Measurements from ENCODE around the gene BAIAP3.
A peak's percentile ranks its signal among the peaks of the same experiment; 100 is the strongest.

Gene BAIAP3

GRCh38 chr16:1338855-1339675, 5.6 kb downstream of the BAIAP3 start:
- H3K27me3 Mint-ChIP-seq: peaks cover 57% of the 10 kb centered on the region
- H3K9me3 Mint-ChIP-seq: no peaks in the 10 kb centered on the region
- peaks cover 23% of the 10 kb centered on the region for H3K4me1 Mint-ChIP-seq
- no peak overlapping the region for H3K27ac Mint-ChIP-seq
- CTCF ChIA-PET: interaction anchor here (1.7 kb wide), 1 partner anchor 7 kb away, joined by 4 read pairs; no protein-coding TSS in a partner anchor
- no peak for DNase-seq
- no peak overlapping the region for H3K4me3 Mint-ChIP-seq
- H3K36me3 Mint-ChIP-seq: no peaks in the 10 kb centered on the region

DNA sequence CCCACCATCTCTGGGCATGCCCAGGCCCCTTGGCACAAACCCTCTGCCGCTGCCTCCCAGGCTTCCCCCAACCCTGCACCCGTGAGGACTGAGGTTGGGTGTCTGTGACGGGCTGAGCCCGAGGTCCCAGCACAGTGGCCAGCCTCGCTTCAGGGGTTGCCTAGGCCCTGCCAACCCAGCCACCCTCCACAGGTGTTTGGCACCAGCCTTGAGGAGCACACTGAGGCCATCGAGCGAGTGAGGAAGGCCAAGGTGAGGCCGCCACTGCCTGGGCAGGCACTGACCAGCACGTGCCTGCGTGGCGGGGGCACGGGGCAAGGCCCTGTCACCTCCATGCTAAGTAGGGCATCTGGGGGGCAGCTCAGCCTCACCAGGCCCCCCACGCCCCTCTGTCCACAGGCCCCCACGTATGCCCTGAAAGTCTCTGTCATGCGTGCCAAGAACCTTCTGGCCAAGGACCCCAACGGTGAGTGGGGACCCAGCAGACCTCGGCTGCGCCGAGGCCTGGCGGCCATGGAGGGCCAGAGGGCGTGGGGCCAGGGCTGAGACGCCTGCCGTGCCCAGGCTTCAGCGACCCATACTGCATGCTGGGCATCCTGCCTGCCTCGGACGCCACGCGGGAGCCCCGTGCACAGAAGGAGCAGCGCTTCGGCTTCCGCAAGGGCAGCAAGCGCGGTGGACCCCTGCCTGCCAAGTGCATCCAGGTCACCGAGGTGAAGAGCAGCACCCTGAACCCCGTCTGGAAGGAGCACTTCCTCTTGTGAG, 7.5 kb downstream of the BAIAP3 start:
- H3K27ac Mint-ChIP-seq: no peak overlapping the region
- no peak for DNase-seq
- peaks cover 21% of the 10 kb centered on the region for H3K4me1 Mint-ChIP-seq
- peaks cover 38% of the 10 kb centered on the region for H3K27me3 Mint-ChIP-seq
- CTCF ChIA-PET: no interaction called here
- no peaks in the 10 kb centered on the region for H3K36me3 Mint-ChIP-seq
- no peak overlapping the region for H3K4me3 Mint-ChIP-seq
- H3K9me3 Mint-ChIP-seq: no peaks in the 10 kb centered on the region

DNA sequence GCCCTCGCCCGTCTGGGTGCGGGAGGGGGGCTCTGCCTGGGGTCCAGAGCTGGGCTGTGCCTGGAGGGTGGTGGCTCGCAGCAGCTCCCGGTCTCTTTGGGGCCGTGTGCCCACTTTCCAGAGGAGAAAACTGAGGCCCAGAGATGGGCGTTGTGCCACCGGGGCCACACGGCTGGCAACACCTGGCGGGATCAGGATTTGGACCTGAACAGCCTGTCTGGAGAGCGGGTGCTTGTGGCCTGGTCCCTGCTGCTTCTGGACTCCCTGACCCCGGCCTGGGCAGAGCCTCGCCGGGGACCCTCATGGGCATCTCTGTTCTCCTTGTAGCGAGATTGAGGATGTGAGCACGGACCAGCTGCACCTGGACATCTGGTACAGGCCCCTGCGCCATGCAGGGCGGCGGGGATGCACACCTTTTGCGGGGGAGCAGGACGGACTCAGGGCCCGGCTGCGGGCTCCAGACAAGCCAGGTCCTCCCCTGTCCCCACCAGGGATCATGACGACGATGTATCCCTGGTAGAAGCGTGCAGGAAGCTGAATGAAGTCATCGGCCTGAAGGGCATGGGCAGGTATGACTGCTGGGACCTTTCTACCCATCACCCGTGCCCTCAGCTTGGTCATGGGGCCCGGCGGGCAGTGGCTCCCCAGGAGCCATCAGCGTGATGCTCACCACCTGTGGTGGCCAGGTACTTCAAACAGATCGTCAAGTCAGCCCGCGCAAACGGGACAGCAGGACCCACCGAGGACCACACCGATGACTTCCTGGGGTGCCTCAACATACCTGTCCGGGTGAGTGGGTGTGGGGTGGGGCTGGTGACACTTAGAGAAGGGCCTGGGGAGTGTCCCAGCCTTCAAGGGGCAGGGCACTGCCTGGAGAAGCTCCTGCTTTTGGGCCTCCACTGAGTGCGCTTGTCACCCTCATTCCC, 8.3 kb downstream of the BAIAP3 start:
- Mint-ChIP-seq H3K36me3 (no peaks in the 10 kb centered on the region), H3K27ac (no peak overlapping the region), H3K4me1 (peaks cover 21% of the 10 kb centered on the region), H3K4me3 (peak overlapping the region; percentile 68), H3K9me3 (no peaks in the 10 kb centered on the region), H3K27me3 (peaks cover 30% of the 10 kb centered on the region)
- no peak for DNase-seq
- CTCF ChIA-PET: interaction anchor here (1.3 kb wide), 1 partner anchor 41 kb away, joined by 5 read pairs; no protein-coding TSS in a partner anchor

- CTCF ChIA-PET: interaction anchor here (1.0 to 1.3 kb wide), 3 partner anchors 12 to 42 kb away, joined by 3 to 5 read pairs (median 3); no protein-coding TSS in a partner anchor
- DNase-seq: peak; percentile 98
- peak overlapping the region; percentile 11 for H3K27ac Mint-ChIP-seq
- no peaks in the 10 kb centered on the region for H3K36me3 Mint-ChIP-seq
- peaks cover 21% of the 10 kb centered on the region for H3K4me1 Mint-ChIP-seq
- peak overlapping the region; percentile 68 for H3K4me3 Mint-ChIP-seq
- H3K27me3 Mint-ChIP-seq: peaks cover 20% of the 10 kb centered on the region
- H3K9me3 Mint-ChIP-seq: no peaks in the 10 kb centered on the region
Measured at GRCh38 chr16:1342526-1343427, 9.3 kb downstream of the BAIAP3 start.

GRCh38 chr16:1343428-1344242, 10.2 kb downstream of the BAIAP3 start:
- peaks cover 15% of the 10 kb centered on the region for H3K27me3 Mint-ChIP-seq
- CTCF ChIA-PET: interaction anchor here (1.0 to 1.1 kb wide), 2 partner anchors 13 to 22 kb away, joined by 3 read pairs; no protein-coding TSS in a partner anchor

DNA sequence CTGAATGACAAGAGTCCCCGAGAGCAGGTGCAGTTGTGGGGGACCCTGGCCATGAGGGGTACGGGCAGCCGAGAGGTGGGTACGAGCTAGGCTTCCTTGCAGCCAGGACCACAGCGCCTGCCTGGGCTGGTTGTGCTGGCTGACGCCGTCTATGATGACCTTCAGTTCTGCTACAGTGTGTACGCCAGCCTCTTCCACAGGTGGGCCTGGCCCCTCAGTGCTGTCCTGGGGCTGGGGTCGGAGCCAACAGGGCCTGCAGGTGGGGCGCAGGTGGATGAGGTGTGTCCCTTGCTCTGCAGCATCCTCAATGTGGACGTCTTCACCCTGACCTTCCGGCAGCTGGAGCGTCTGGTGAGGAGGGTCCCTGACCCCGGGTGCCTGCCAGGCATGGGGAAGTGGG, 11.1 kb downstream of the BAIAP3 start:
- no peak overlapping the region for H3K27ac Mint-ChIP-seq
- H3K4me3 Mint-ChIP-seq: no peak overlapping the region
- H3K9me3 Mint-ChIP-seq: no peaks in the 10 kb centered on the region
- H3K36me3 Mint-ChIP-seq: no peaks in the 10 kb centered on the region
- H3K27me3 Mint-ChIP-seq: peaks cover 15% of the 10 kb centered on the region
- CTCF ChIA-PET: no interaction called here
- peaks cover 21% of the 10 kb centered on the region for H3K4me1 Mint-ChIP-seq
- DNase-seq: no peak

More at GRCh38 chr16:1343428-1344242, 10.2 kb downstream of the BAIAP3 start:
- Mint-ChIP-seq H3K4me3 (peak overlapping the region; percentile 68), H3K4me1 (peaks cover 21% of the 10 kb centered on the region), H3K27ac (peak overlapping the region; percentile 4), H3K9me3 (no peaks in the 10 kb centered on the region), H3K36me3 (no peaks in the 10 kb centered on the region)
- no peak for DNase-seq

- Mint-ChIP-seq H3K9me3 (no peaks in the 10 kb centered on the region), H3K4me3 (no peak overlapping the region), H3K27me3 (peaks cover 15% of the 10 kb centered on the region), H3K4me1 (peaks cover 21% of the 10 kb centered on the region), H3K27ac (no peak overlapping the region), H3K36me3 (no peaks in the 10 kb centered on the region)
- DNase-seq: no peak
- CTCF ChIA-PET: no interaction called here
Measured at GRCh38 chr16:1345087-1345486, 11.6 kb downstream of the BAIAP3 start.

- H3K9me3 Mint-ChIP-seq: no peaks in the 10 kb centered on the region
- no peaks in the 10 kb centered on the region for H3K36me3 Mint-ChIP-seq
- CTCF ChIA-PET: interaction anchor here (0.9 kb wide), 1 partner anchor 8 kb away, joined by 4 read pairs; no protein-coding TSS in a partner anchor
- DNase-seq: no peak
- H3K27me3 Mint-ChIP-seq: peaks cover 15% of the 10 kb centered on the region
- H3K27ac Mint-ChIP-seq: no peak overlapping the region
- no peak overlapping the region for H3K4me3 Mint-ChIP-seq
- peaks cover 26% of the 10 kb centered on the region for H3K4me1 Mint-ChIP-seq
Measured at GRCh38 chr16:1345651-1346421, 12.4 kb downstream of the BAIAP3 start.

GRCh38 chr16:1346422-1347285, 13.2 kb downstream of the BAIAP3 start:
- CTCF ChIA-PET: interaction anchor here (0.9 to 1.1 kb wide), 2 partner anchors 9 to 17 kb away, joined by 3 to 4 read pairs; no protein-coding TSS in a partner anchor
- H3K36me3 Mint-ChIP-seq: no peaks in the 10 kb centered on the region
- H3K4me1 Mint-ChIP-seq: peaks cover 29% of the 10 kb centered on the region
- no peak overlapping the region for H3K4me3 Mint-ChIP-seq
- DNase-seq: no peak
- no peaks in the 10 kb centered on the region for H3K9me3 Mint-ChIP-seq
- peaks cover 15% of the 10 kb centered on the region for H3K27me3 Mint-ChIP-seq
- no peak overlapping the region for H3K27ac Mint-ChIP-seq

DNA sequence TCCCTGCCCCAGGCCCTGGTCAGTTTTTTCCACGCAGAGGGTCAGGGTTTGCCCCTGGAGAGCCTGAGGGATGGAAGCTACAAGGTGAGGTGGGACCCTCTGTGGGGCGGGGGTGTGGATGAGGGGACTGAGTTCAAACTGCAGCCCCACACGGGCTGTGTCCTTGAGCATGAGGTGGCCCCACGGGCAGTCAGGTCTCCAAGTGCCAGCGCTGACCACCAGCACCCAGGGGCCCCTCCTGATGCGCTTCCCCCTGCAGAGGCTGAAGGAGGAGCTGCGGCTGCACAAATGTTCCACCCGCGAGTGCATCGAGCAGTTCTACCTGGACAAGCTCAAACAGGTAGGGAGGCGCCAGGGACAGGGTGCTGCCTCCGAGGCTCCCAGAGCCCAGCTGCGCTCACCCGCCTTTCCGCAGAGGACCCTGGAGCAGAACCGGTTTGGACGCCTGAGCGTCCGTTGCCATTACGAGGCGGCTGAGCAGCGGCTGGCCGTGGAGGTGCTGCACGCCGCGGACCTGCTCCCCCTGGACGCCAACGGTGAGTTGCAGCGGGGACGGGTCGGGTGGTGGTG, 13.9 kb downstream of the BAIAP3 start:
- Mint-ChIP-seq H3K9me3 (no peaks in the 10 kb centered on the region), H3K4me1 (peaks cover 26% of the 10 kb centered on the region), H3K27ac (no peak overlapping the region), H3K36me3 (peaks cover under 1% of the 10 kb centered on the region), H3K4me3 (no peak overlapping the region), H3K27me3 (peaks cover 12% of the 10 kb centered on the region)
- no peak for DNase-seq
- CTCF ChIA-PET: interaction anchor here (1.1 kb wide), 1 partner anchor 16 kb away, joined by 3 read pairs; no protein-coding TSS in a partner anchor

GRCh38 chr16:1347962-1348361, 14.5 kb downstream of the BAIAP3 start:
- Mint-ChIP-seq H3K9me3 (no peaks in the 10 kb centered on the region), H3K27me3 (peaks cover 6% of the 10 kb centered on the region), H3K27ac (no peak overlapping the region), H3K4me1 (peaks cover 24% of the 10 kb centered on the region), H3K36me3 (peaks cover 4% of the 10 kb centered on the region), H3K4me3 (no peak overlapping the region)
- CTCF ChIA-PET: no interaction called here
- DNase-seq: no peak
